Spleen (tissue), 7 donors: ENCODE data around the gene ATP4A.
"Not testable (repeated sequence)": the region's sequence is repeated elsewhere in the genome, so short reads cannot be mapped to it uniquely, and the experiment has no call there.

Experiments used
- CTCF ChIP-seq, 11 experiments: fragments of 200-600 bp in 7 of 11; fragments of 450-650 bp in 4 of 11; sonication (generic) in 4 of 11; IDR thresholded peaks in 8 of 11; conservative IDR thresholded peaks in 3 of 11; 1 replicate in 7 of 11; 2 replicates in 4 of 11; pipeline versions ENCODE4 v1.4.0 to v1.8.0; 2016 to 2021; ENCODE audit warnings: antibody characterized with exemption in 11 of 11, inconsistent platforms in 4 of 11, mild to moderate bottlenecking in 1 of 11
- POLR2A ChIP-seq, 3 donors: fragments of 450-650 bp; IDR thresholded peaks; one replicate each; pipeline ENCODE4 v1.5.1; 2017; ENCODE audit warnings: antibody characterized with exemption in 3 of 3, mild to moderate bottlenecking in 1 of 3
- donor health status: DM: no; HTN: no; CAD: no; lungs with moderate emphysema.
- donor health status: DM: no; HTN: no; CAD: no.
- donor health status: DM: no; HTN: no; CAD: no.

- TF ChIP-seq CTCF (IDR thresholded peaks at IDR 0.05 in 8 of 11, conservative IDR thresholded peaks at IDR 0.05 in 3 of 11); POLR2A (IDR thresholded peaks at IDR 0.05): not testable (repeated sequence)
Measured at GRCh38 chr19:35595026-35595425, 31.6 kb upstream of the ATP4A start.
